DMS53 (cell line): ENCODE results near the gene C1orf94.

Source experiments
- DNase-seq: peaks from one replicate; lab custom pipeline; 2025; lab: John Stamatoyannopoulos, UW

C1orf94 gene

GRCh38 chr1:34176830-34177603 lies at the start of gene C1orf94:
C1orf94 (plus strand) TSS chr1:34176907; CDS start chr1:34177790, 883 bp downstream.
- no peak for DNase-seq

GRCh38 chr1:34127006-34128000 lies 49.4 kb upstream of the C1orf94 start:
- DNase-seq = no peak

- DNase-seq = peak; percentile 12
These were observed 48.4 kb upstream of the C1orf94 start for GRCh38 chr1:34128186-34128889.

- DNase-seq = no peak
These were observed 47.1 kb upstream of the C1orf94 start for GRCh38 chr1:34129630-34130029.

- no peak for DNase-seq
These were observed 46.4 kb upstream of the C1orf94 start for GRCh38 chr1:34130306-34130705.

- peak; percentile 14 for DNase-seq
These were observed 45.1 kb upstream of the C1orf94 start for GRCh38 chr1:34131396-34132160.

GRCh38 chr1:34132161-34132420 lies 44.6 kb upstream of the C1orf94 start:
- no peak for DNase-seq

GRCh38 chr1:34137411-34137810 lies 39.3 kb upstream of the C1orf94 start:
- DNase-seq = no peak

GRCh38 chr1:34140011-34140676 lies 36.6 kb upstream of the C1orf94 start:
- DNase-seq = no peak

- no peak for DNase-seq
These were observed 32.7 kb upstream of the C1orf94 start for GRCh38 chr1:34143975-34144374.

GRCh38 chr1:34144766-34145165 lies 31.9 kb upstream of the C1orf94 start:
- DNase-seq = no peak

GRCh38 chr1:34147301-34147700 lies 29.4 kb upstream of the C1orf94 start:
- DNase-seq = peak; percentile 82

GRCh38 chr1:34149501-34149900 lies 27.2 kb upstream of the C1orf94 start:
- DNase-seq = no peak

GRCh38 chr1:34153246-34153645 lies 23.5 kb upstream of the C1orf94 start:
- DNase-seq = no peak

GRCh38 chr1:34155860-34156259 lies 20.8 kb upstream of the C1orf94 start:
- DNase-seq = no peak

GRCh38 chr1:34156739-34157138 lies 20.0 kb upstream of the C1orf94 start:
- no peak for DNase-seq

GRCh38 chr1:34162852-34163766 lies 13.6 kb upstream of the C1orf94 start:
- peak; percentile 90 for DNase-seq

- peak; percentile 74 for DNase-seq
These were observed 12.6 kb upstream of the C1orf94 start for GRCh38 chr1:34163792-34164731.
